NB4 (cell line): ENCODE measurements around the gene PDGFB.

ENCODE experiments used
- DNase-seq: peaks from one replicate; pipeline ENCODE4 v3.0.0; 2010; ENCODE audit warnings: low read depth
- H3K4me3 ChIP-seq: one replicate; pipeline ENCODE4 v1.5.1; 2011; ENCODE audit warnings: mild to moderate bottlenecking, low read depth, low read length, moderate library complexity
- MYC ChIP-seq: IDR thresholded peaks from 2 replicates; pipeline ENCODE4 v1.6.1; 2011; ENCODE audit warnings: low read depth, low read length
- POLR2A ChIP-seq: IDR thresholded peaks from 2 replicates; pipeline ENCODE4 v1.6.1; 2011; ENCODE audit warnings: mild to moderate bottlenecking; ENCODE audit not compliant: insufficient read length; ENCODE audit errors: extremely low read depth
- TF ChIP-seq, protein P1 (sequence below): IDR thresholded peaks from 2 replicates; pipeline ENCODE4 v1.6.1; 2011; ENCODE audit warnings: low read depth, low read length
- TF ChIP-seq, protein P2 (sequence below): IDR thresholded peaks from one replicate; pipeline ENCODE4 v1.5.1; 2012; ENCODE audit warnings: low read depth, low read length

The PDGFB gene

DNA sequence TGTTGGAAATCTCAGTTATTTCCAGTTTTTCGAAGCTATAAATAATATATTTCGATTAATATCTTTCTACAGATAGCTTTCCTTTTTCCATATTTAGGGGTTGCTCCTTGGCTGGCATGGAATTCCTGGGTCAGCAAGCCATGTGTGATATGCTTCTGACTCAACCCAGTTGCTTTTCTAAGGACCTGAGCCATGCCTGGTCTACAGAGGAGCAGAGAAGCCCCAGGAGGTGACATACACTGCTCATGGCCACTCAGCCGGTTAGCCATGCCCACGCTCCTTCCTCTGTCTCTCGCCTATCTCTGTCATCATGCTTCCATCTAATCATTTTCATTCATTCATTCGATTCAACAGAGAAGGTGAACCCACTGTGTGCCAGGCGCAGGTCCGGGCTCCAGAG lies 23.2 kb upstream of the PDGFB start:
- TF ChIP-seq POLR2A = no peak
- TF ChIP-seq, protein P1, sequence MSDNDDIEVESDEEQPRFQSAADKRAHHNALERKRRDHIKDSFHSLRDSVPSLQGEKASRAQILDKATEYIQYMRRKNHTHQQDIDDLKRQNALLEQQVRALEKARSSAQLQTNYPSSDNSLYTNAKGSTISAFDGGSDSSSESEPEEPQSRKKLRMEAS = no peak
- TF ChIP-seq MYC = no peak
- TF ChIP-seq, protein P2, sequence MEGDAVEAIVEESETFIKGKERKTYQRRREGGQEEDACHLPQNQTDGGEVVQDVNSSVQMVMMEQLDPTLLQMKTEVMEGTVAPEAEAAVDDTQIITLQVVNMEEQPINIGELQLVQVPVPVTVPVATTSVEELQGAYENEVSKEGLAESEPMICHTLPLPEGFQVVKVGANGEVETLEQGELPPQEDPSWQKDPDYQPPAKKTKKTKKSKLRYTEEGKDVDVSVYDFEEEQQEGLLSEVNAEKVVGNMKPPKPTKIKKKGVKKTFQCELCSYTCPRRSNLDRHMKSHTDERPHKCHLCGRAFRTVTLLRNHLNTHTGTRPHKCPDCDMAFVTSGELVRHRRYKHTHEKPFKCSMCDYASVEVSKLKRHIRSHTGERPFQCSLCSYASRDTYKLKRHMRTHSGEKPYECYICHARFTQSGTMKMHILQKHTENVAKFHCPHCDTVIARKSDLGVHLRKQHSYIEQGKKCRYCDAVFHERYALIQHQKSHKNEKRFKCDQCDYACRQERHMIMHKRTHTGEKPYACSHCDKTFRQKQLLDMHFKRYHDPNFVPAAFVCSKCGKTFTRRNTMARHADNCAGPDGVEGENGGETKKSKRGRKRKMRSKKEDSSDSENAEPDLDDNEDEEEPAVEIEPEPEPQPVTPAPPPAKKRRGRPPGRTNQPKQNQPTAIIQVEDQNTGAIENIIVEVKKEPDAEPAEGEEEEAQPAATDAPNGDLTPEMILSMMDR = no peak
- no peak overlapping the region for H3K4me3 ChIP-seq
- DNase-seq = no peak

DNA sequence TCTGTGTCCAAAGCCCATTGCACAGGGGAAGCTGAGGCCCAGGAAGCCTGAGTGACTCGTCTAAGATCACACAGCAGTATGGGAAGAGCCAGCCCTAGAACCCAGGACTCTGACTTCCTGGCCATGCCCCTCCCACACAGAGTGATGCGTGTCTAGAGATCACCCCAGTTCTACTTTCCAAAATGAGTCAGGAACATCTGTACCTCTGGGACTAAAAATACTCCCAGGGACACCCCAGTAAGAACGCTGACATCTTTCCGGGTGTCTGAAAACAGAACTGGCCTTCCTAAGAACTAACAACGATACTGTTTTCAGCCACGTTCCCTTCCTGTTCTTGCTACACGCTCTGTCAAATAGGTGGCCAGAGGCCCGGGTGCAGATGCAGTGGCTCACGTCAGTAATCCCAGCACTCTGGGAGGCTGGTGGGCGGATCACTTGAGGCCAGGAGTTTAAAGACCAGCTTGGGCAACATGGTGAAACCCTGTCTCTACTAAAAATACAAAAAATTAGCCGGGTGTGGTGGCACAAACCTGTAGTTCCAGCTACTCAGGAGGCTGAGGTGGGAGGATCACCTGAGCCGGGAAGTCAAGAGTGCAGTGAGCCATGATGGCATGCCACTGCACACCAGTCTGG lies 21.7 kb upstream of the PDGFB start:
- no peak overlapping the region for H3K4me3 ChIP-seq
- peak; percentile 48 for DNase-seq
- TF ChIP-seq POLR2A (no peak), MYC (no peak)
- TF ChIP-seq, protein P1 = no peak
- TF ChIP-seq, protein P2 = no peak

DNA sequence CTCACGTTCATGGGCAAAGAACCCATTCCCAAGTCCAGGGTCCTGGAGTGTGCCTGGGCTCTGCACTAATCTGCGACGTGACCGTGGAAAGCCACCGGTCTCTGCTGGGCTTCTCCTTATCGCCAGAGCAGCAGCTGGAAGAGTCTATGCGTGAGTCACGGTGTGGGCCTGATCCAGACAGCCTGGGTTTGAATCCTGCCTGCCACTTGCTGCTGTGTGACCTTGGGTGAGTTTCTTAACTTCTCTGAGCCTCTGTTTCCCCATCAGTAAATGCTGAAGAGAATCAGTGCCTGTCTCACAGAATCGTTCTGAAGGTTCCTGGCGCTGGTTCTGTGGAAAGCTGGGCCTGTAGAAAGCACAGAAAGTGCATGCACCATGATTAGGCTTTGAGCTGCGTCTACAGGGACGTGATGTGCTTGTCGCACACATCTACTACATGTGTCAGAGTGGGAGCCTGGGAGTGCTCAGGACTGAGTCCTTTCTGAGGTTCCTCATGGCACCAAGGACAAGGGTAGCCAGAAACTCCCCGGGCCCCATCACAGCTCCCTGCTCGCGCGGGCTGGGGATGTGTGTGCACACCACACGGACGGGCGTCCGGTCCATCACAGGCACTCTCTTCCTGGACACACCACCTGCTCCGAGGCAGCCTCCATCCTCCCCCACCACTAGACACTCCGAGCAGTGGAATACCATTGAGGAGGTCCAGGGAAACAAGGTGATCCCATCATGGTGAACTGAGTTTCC lies 20.5 kb upstream of the PDGFB start:
- DNase-seq = no peak
- TF ChIP-seq, protein P1 = no peak
- no peak for TF ChIP-seq POLR2A
- TF ChIP-seq MYC = no peak
- TF ChIP-seq, protein P2 = no peak
- H3K4me3 ChIP-seq = no peak overlapping the region

DNA sequence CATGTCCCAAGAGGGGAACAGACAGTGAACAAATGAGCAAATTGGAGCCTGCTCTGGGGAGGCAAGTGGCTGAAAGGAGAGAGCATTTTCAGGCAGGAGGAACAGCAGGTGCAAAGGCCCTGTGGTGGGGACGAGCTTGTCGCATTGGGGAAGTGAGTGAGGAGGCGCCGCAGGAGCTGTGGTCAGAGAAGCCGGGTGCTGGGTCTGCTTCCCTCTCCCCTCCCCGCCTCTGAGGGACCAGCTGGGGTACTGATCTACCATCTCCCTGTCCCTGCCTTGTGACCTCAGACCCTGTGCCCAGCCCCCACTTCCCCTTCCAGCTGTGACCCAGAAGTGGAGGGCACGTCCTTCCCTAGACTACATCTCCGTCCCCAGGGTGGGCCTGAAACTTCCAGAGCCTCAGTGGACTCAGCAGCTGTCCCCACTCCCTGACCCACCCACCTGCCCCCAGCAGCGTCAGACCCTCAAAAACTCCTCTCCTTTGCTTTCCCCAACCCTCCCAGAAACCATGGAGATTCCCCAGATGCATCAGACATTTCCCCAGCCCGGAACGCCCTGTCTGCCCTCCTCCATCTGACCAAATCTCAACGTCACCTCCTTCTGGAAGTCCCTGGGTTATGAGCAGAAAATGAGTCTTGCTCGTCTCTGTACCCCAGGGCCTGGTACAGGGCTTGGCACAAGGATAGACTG lies 19.7 kb upstream of the PDGFB start:
- H3K4me3 ChIP-seq = no peak overlapping the region
- DNase-seq = peak; percentile 75

DNA sequence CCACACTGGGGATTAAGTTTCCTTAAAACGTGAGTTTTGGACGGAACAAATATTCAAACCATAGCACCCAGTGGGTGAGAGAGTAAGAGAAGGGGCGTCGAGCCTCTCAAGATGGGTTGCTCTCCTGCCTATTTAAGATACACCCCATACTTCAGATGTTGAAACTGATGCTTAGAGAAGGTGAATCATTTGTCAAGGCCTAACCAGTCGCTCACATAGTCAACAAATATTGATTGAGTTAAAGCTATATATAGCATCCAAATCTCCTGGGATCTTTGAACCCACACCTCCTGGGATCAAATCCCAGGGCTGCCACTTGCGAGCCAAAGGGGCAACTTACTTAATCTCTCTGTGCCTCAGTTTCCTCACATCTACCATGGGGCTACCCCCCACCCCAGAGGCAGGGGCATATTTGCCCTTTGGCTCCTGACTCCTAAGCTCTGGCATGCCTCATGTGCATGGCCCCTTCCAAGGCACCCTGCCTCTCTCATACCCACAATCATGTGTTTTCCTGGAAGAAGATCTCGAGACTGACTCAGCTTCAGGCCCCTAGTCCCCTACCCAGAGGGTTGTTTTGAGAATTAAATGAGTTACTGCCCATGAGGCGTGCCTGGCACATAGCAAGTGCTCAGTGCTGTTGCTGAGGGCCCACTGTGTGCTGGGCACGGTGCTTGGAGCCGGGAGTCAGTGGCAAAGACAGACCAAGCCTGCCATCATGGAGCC lies 19.0 kb upstream of the PDGFB start:
- DNase-seq = no peak
- no peak overlapping the region for H3K4me3 ChIP-seq
- TF ChIP-seq, protein P2 = no peak
- TF ChIP-seq POLR2A (no peak), MYC (no peak)
- TF ChIP-seq, protein P1 = no peak

More for the DNA sequence above, 19.7 kb upstream of the PDGFB start:
- TF ChIP-seq MYC (no peak), POLR2A (no peak)
- TF ChIP-seq, protein P2 = no peak
- TF ChIP-seq, protein P1 = no peak
